Adrenal gland (tissue), 5 donors: ENCODE data around the gene KRTAP4-11.
"Not testable (repeated sequence)": the region's sequence is repeated elsewhere in the genome, so short reads cannot be mapped to it uniquely, and the experiment has no call there.

Experiments used
- CTCF ChIP-seq, 6 experiments: fragments of 450-650 bp in 4 of 6; fragments of 200-600 bp in 2 of 6; sonication (generic) in 1 of 6; IDR thresholded peaks; 1 replicate in 5 of 6; 2 replicates in 1 of 6; pipeline versions ENCODE4 v1.5.1 to v1.8.0; 2016 to 2021; ENCODE audit warnings: antibody characterized with exemption in 6 of 6, mild to moderate bottlenecking in 2 of 6, moderate library complexity in 1 of 6
- POLR2A ChIP-seq, 2 donors: fragments of 450-650 bp; IDR thresholded peaks; one replicate each; pipeline ENCODE4 v1.6.1; 2017; ENCODE audit warnings: antibody characterized with exemption in 2 of 2, mild to moderate bottlenecking in 2 of 2, moderate library complexity in 1 of 2
- donor health status: DM: no; HTN: no; CAD: no.

GRCh38 chr17:41108728-41109386 lies 9.3 kb downstream of the KRTAP4-11 start:
- TF ChIP-seq CTCF, POLR2A (IDR thresholded peaks at IDR 0.05): not testable (repeated sequence)
